GM21576 (cell line): ENCODE results near the gene CCL17.
"Not testable (repeated sequence)": the region's sequence is repeated elsewhere in the genome, so short reads cannot be mapped to it uniquely, and the experiment has no call there.

Source experiments
- ATAC-seq: cut with Tn5 transposase; IDR thresholded peaks from one replicate; pipeline ENCODE4 v1.9.1; 2021; ENCODE audit warnings: mild to moderate bottlenecking, moderate library complexity; ENCODE audit not compliant: unreplicated experiment

Gene CCL17

GRCh38 chr16:57395026-57395425 is 9.5 kb upstream of the CCL17 start:
- no peak for ATAC-seq

DNA sequence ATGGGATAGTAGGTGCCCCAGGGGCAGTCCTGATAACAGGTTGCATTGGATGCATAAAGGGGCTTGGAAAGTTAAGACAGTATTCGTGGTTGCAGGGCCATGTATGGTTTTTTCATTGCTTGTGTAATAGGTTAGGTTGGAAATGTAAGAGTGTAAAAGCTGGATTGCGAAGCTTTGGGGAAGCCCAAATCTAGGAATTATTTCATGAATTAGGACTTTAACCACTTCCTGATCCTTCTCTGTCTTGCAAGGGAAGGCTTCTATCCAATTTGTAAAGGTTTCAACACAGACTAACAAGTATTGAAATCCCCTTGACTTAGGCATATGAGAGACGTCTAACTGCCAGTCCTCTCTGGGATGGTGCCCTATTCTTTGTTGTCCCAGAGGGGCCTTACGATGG is 7.8 kb upstream of the CCL17 start:
- no peak for ATAC-seq

DNA sequence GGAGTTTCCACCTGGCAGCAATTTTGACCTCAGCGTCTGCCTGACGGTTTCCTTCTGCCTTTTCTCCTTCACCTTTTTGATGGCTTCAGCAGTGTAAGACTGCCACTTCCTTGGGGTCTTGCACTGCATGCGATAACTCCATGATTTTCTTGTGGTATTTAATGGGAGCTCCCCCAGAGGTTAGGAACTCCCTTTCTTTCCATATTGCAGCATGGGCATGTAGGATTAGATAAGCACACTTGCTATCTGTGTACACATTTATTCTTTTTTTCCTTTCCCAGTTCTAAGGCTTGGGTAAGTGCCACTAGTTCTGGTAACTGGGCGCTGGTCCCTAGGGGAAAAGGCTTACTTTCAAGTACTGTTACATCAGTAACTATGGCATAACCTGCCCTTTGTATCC is 7.1 kb upstream of the CCL17 start:
- not testable (repeated sequence) for ATAC-seq

- no peak for ATAC-seq
These were observed 2.5 kb upstream of the CCL17 start for GRCh38 chr16:57401943-57402640.

DNA sequence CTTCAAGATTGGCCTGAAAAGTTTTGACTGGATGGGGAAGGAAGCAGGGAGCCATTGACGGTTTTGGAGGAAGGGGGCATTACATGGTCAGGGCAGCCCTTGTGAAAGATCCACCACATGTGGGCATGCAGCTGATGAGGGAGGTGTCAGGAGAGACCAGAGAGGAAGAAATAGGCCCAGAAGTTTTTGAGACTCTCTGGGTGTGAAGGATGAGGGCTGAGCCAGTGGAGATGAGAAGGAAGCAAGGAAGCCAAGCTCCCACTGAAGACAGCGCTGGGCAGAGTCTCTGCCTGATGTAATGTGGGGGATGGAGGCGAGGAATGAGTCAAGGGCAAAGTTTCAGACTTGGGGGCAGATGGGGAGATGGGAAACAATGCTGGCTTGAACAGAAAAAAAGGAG is 530 bp downstream of the CCL17 start:
- no peak for ATAC-seq

GRCh38 chr16:57406881-57407280 is 2.3 kb downstream of the CCL17 start:
- no peak for ATAC-seq

- ATAC-seq = no peak
These were observed 3.2 kb downstream of the CCL17 start for GRCh38 chr16:57407521-57408353.

DNA sequence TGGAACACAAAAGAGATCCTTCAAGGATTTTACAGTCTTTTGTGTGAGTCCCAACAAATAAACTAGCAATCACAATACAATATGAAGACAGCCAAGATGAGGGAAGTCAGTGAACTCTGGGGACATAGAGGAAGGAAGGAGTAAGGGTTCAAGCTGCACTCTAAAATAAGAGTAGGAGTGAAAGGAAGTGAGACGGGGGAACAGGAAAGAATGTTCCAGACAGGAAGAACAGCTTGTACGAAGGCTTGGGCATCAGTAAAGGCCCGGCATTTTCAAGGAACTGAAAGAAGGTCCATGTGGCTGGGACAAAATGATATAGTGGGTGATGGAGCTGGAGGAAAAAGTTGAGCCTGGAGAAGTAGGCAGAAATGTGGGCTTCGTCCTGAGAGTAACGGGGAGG is 4.5 kb downstream of the CCL17 start:
- ATAC-seq = no peak

DNA sequence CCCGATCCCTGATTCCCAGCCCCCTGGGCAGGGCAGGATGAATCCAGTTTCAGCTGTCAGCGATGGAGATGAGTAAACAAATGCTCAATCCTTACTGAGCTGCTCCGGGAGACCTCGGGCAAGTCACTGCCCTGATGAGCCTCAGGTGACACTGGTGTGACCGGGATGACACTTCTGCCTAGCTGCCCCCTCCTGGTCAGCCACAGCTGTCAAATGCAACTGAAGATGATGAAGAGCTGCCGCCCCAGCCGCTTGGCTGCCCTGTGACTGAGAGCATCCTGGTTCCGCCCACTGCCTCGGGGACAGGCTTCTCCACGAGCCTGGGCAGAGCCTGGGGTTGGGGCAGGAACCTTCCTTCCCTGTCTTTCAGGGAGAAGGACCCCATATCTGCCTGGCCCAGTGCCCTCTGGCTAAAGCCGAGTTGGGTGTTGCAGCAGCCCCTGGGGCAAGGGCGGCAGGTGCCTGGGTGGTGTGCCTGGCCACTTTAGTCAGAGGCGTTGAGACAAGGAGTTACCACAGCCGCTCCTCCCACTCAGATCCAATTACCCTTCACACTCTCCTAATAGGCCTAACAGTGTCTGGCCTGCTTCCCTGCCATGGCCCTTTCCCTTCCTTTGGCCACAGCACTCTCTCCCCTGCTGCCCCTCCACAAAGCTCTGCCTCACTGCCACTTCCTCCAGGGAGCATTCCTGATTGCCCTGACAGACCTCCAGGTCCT is 5.5 kb downstream of the CCL17 start:
- ATAC-seq = no peak

DNA sequence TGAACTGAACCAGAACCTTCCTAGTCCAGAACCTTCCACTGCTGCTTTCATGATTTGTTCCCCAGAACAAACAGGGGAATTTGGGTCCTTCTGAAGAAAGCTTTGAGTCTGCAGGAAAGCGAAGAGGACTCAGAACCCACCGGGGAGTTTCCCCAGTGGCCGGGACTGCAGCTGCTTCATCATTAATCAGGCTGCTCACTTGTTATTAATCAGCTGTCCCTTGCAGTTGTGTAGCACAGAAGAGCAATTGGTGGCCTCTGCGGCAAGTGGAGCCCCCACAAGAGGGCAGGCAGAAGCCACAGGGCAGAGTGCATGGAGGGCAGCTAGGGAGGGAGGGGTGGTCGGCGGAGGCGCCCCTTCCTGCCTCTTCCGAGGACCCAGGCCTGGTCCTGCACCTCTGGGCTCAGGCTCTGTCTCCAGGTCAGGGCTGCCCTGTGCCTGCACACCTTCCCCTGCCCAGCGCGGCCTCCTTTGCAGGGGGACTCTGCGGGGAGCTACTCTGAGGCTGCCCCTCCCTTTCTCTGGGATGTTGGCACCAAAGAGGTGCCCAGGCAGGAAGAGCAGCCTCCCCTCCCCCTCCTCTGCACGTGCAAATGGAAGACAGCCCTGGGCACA is 6.9 kb downstream of the CCL17 start:
- no peak for ATAC-seq

GRCh38 chr16:57412584-57412983 is 8.0 kb downstream of the CCL17 start:
- no peak for ATAC-seq

DNA sequence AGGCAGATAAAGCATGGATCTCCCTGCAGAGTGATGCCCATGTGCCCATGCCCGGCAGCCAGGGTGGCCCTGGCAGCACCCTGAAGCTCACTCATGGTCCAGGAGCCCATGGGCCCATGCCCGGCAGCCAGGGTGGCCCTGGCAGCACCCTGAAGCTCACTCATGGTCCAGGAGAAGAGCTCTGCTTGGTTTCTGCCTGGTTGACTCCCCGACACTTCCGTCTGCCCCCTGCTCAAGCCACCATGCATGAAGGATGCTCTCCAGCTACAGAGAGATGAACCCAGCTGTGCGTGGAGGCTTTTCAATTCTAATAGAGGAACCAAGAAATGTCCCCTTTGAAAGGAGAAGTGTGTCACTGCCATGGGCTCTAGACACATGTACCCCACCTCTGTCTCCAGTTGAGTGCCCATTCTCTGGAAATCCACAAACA is 8.7 kb downstream of the CCL17 start:
- peak; percentile 69 for ATAC-seq

DNA sequence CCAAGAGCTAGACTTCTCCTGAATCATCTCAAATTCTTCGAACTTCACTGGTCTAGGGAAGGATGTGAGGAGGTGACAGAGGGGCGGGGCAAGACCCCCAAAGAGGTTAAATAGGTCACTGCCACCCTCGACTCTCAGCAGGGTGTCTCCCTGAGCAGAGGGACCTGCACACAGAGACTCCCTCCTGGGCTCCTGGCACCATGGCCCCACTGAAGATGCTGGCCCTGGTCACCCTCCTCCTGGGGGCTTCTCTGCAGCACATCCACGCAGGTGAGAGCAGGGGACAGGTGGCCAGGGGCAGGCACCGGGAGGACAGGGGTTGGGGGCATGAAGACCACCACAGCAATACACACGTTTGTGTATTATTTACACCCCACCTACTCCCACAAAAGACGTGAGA is 9.2 kb downstream of the CCL17 start:
- ATAC-seq = no peak

- ATAC-seq = no peak
These were observed 11.5 kb downstream of the CCL17 start for GRCh38 chr16:57416084-57416483.

DNA sequence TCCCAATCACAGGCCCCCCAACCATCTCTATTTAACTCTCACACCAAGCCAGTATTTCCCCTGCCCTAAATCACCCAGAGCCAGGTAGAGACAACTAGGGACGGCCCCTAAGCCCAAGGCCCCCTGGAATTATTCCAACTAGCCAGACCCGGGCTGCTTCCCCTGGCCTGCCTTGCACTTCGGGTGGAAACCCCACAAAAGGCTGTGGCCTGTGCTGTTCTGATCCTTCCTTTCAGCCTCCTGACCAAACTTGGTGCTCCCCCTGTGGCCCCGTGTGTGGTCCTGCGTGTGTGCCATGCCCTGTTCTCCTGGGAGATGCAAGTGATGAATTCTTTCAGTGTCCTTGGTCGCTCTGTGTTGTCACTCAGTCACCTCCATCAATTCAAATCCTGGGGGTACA is 14.9 kb downstream of the CCL17 start:
- no peak for ATAC-seq

GRCh38 chr16:57422026-57422944 is 17.7 kb downstream of the CCL17 start:
- no peak for ATAC-seq

- no peak for ATAC-seq
These were observed 18.6 kb downstream of the CCL17 start for GRCh38 chr16:57423152-57423551.

- ATAC-seq = no peak
These were observed 20.0 kb downstream of the CCL17 start for GRCh38 chr16:57424583-57424982.

DNA sequence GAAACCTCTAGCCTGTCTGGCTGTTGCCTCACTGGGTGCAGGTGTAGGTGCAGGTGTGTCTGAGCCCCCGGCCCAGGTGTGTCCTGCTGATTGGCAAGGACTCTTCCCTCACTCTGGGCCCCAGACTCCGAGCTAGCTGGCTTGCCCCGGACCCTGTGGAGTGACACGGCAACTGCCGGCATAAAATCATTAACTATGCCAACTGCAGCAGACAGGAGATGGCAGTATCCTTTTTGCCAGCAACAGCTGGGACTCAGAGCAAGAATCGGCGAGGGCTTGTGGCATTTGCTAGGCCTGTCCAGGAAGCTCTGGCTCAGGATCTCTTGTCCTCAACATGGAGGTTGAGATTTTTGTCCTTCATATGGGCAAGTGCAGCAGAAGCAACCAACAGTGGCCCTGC is 21.8 kb downstream of the CCL17 start:
- no peak for ATAC-seq

DNA sequence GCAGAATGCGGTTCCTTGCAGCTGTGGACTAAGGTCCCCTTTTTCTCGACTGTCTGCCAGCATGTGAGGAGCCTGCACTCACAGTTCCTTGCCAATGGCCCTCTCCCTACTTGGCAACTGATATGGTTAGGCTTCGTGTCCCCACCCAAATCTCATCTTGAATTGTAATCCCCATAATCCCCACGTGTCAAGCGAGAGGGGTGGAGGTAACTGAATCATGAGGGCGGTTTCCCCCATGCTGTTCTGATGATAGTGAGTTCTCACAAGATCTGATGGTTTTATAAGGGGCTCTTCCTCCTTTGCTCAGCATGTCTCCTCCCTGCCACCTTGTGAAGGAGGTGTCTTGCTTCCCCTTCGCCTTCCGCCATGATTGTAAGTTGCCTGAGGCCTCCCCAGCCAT is 22.7 kb downstream of the CCL17 start:
- ATAC-seq = no peak
